PFSK-1 (cell line): Measurements from ENCODE around the gene DENND2A.

ENCODE experiments used
- FOXP2 ChIP-seq: optimal IDR thresholded peaks from 2 replicates; pipeline ENCODE3; 2011; ENCODE audit warnings: borderline replicate concordance, control low read depth, inconsistent platforms; ENCODE audit not compliant: insufficient read depth; ENCODE audit errors: extremely low read length, extremely low read depth
- POLR2AphosphoS5 ChIP-seq: IDR thresholded peaks from 2 replicates; pipeline ENCODE4 v1.6.1; 2012; ENCODE audit warnings: low read depth, mild to moderate bottlenecking, control low read depth, low read length, moderate library complexity
- REST ChIP-seq, 2 experiments: IDR thresholded peaks; 2 replicates each; pipeline versions ENCODE4 v1.6.1 to v1.8.0; 2011 to 2012; ENCODE audit warnings: low read depth in 2 of 2, low read length in 2 of 2, control low read depth in 1 of 2, inconsistent platforms in 1 of 2, mild to moderate bottlenecking in 1 of 2, moderate library complexity in 1 of 2; ENCODE audit not compliant: insufficient read depth in 1 of 2
- SIN3A ChIP-seq: IDR thresholded peaks from 2 replicates; pipeline ENCODE4 v1.6.1; 2012; ENCODE audit warnings: mild to moderate bottlenecking, low read length, moderate library complexity, borderline replicate concordance; ENCODE audit not compliant: insufficient read depth
- TAF1 ChIP-seq: IDR thresholded peaks from 2 replicates; pipeline ENCODE4 v1.6.1; 2012; ENCODE audit warnings: low read length, control low read depth, borderline replicate concordance; ENCODE audit not compliant: insufficient read depth

Gene DENND2A

DNA sequence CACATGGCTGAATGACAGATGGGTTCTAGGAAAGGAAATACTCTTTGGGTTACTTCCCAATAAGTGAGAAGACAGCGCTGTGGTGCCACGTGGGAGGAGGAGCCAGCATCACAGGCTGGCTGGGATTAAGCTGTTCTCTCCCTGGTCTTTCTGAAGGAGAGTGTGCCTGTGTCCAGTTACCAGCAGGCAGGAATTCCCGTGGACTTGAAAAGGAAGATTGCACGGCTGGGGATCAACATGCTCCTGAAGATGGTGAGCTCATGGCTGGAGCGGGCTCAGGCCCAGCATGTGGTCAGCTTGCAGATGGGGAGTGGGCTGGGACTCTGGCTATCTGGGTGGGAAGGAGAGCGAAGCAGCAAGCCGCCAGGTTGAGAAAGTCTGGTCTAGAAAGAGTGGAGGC, 40.3 kb upstream of the DENND2A start:
- TF ChIP-seq SIN3A (no peak), FOXP2 (no peak), TAF1 (no peak), REST (IDR thresholded peaks at IDR 0.05; ENCODE audit: insufficient read depth in 1 of 2, low read depth in 2 of 2, low read length in 2 of 2) (no peak), POLR2AphosphoS5 (no peak)

DNA sequence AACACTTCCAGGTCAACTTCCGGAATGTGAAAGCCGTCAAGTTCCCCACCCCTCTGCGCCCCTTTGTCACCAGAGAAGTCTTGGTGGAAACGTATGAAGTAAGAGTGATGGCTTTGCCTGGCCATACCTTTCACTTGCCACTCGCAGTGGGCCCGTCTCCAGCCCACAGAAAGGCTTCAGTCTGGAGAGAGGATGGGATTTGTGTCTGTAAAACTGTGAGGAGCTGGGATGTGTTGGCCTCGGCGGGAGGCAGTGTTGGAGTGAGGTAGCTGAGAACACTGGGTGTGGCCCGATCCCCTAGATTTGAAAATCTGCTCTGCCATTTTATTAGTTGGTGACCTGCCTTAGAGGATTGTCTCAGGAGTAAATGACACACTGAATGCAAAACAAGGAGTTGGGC, 38.6 kb upstream of the DENND2A start:
- TF ChIP-seq SIN3A = no peak

- TF ChIP-seq TAF1 (no peak), SIN3A (no peak), REST (IDR thresholded peaks at IDR 0.05; ENCODE audit: insufficient read depth in 1 of 2, low read depth in 2 of 2, low read length in 2 of 2) (no peak), POLR2AphosphoS5 (no peak), FOXP2 (no peak)
Observed at GRCh38 chr7:140678816-140679130, 38.2 kb upstream of the DENND2A start.

GRCh38 chr7:140678081-140678815, 37.6 kb upstream of the DENND2A start:
- TF ChIP-seq TAF1 (no peak), FOXP2 (no peak), POLR2AphosphoS5 (no peak)

GRCh38 chr7:140677496-140677895, 36.9 kb upstream of the DENND2A start:
- TF ChIP-seq TAF1 = no peak
- no peak for TF ChIP-seq SIN3A
- TF ChIP-seq POLR2AphosphoS5 = no peak
- no peak for TF ChIP-seq REST (IDR thresholded peaks at IDR 0.05; ENCODE audit: insufficient read depth in 1 of 2, low read depth in 2 of 2, low read length in 2 of 2)
- no peak for TF ChIP-seq FOXP2

GRCh38 chr7:140676306-140676705, 35.7 kb upstream of the DENND2A start:
- TF ChIP-seq REST (IDR thresholded peaks at IDR 0.05; ENCODE audit: insufficient read depth in 1 of 2, low read depth in 2 of 2, low read length in 2 of 2) = no peak
- TF ChIP-seq FOXP2 = no peak
- TF ChIP-seq SIN3A = no peak
- no peak for TF ChIP-seq TAF1
- no peak for TF ChIP-seq POLR2AphosphoS5
